GM13977 (cell line): ENCODE data around the gene ADAMTS6.
A peak's percentile ranks its signal among the peaks of the same experiment; 100 is the strongest.
"Not testable (repeated sequence)": the region's sequence is repeated elsewhere in the genome, so short reads cannot be mapped to it uniquely, and the experiment has no call there.

ENCODE experiments used
- DNase-seq: peaks from one replicate; pipeline ENCODE4 v3.0.0; 2012; ENCODE audit warnings: low spot score
- CTCF ChIP-seq: IDR thresholded peaks from 2 replicates; pipeline ENCODE4 v1.5.1; 2012; ENCODE audit warnings: mild to moderate bottlenecking, control low read depth; ENCODE audit not compliant: insufficient read depth; ENCODE audit errors: extremely low read depth, missing control alignments
- in situ Hi-C: fragments of 300-500 bp; cut with MboI; formaldehyde crosslinking; loops from one replicate; pipeline ENCODE4 v1.12.0; 2022; ENCODE audit warnings: low sequenced_read_pairs, low pct_unique_long_range_greater_than_20kb, mixed read lengths, inconsistent platforms; ENCODE audit not compliant: unreplicated experiment

The ADAMTS6 gene

GRCh38 chr5:65489119-65489518 is 7.4 kb upstream of the ADAMTS6 start:
- TF ChIP-seq CTCF = no peak
- no peak for DNase-seq
- in situ Hi-C loops = loop anchor here (10.0 to 25.0 kb wide), 4 partner anchors 402 to 852 kb away; no protein-coding TSS in a partner anchor

DNA sequence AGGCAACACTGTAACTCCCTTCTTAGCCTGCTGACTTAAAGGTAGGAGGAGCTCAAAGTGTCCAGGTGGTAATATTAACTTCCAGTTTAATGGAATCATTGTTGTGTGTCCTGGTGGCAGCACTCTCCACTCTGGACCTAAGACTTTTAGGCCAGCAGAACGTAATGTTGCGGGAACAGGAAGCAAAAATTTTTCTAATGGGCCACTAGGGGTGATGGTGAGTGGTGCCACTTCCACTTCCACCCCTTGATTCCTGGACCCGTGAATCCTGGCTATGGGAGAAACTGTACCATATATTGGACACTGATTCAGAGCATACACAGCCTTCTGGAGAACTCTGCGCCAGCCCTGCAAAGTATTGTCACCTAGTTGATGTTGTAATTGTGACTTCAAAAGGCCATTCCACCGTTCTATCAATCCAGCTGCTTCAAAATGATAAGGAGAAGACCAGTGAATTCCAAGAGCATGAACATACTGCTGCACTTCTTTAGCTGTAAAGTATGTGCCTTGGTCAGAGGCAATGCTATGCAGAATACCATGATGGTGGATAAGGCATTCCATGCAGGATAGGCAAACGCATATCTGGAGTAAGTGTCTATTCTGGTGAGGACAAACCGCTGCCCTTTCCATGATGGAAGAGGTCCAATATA is 6.4 kb upstream of the ADAMTS6 start:
- in situ Hi-C loops = loop anchor here (10.0 to 25.0 kb wide), 4 partner anchors 401 to 851 kb away; no protein-coding TSS in a partner anchor
- not testable (repeated sequence) for DNase-seq

DNA sequence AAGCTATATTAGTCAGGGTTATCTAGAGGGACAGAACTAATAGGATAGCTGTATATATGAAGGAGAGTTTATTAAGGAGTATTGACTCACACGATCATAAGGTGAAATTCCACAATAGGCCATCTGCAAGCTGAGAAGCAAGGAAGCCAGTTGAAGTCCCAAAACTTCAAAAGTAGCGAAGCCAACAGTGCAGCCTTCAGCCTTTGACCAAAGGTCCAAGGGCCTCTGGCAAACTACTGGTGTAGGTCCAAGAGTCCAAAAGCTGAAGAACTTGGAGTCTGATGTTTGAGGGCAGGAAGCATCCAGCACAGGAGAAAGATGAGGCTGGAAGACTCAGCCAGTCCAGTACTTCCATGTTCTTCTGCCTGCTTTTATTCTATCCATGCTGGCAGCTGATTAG is 5.1 kb upstream of the ADAMTS6 start:
- not testable (repeated sequence) for DNase-seq
- in situ Hi-C loops = loop anchor here (10.0 to 25.0 kb wide), 4 partner anchors 400 to 850 kb away; no protein-coding TSS in a partner anchor

DNA sequence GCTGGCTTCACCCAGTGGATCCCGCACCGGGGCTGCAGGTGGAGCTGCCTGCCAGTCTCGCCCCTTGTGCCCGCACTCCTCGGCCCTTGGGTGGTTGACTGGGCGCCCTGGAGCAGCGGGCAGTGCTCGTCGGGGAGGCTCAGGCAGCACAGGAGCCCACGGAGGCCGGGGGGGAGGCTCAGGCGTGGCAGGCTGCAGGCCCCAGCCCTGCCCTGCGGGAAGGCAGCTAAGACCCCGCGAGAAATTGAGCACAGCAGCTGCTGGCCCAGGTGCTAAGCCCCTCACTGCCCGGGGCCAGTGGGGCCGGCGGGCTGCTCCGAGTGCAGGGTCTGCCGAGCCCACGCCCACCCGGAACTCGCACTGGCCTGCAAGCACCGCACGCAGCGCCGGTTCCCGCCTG is 3.7 kb upstream of the ADAMTS6 start:
- in situ Hi-C loops = loop anchor here (10.0 to 25.0 kb wide), 4 partner anchors 398 to 848 kb away; no protein-coding TSS in a partner anchor
- DNase-seq = no peak
- TF ChIP-seq CTCF = no peak

DNA sequence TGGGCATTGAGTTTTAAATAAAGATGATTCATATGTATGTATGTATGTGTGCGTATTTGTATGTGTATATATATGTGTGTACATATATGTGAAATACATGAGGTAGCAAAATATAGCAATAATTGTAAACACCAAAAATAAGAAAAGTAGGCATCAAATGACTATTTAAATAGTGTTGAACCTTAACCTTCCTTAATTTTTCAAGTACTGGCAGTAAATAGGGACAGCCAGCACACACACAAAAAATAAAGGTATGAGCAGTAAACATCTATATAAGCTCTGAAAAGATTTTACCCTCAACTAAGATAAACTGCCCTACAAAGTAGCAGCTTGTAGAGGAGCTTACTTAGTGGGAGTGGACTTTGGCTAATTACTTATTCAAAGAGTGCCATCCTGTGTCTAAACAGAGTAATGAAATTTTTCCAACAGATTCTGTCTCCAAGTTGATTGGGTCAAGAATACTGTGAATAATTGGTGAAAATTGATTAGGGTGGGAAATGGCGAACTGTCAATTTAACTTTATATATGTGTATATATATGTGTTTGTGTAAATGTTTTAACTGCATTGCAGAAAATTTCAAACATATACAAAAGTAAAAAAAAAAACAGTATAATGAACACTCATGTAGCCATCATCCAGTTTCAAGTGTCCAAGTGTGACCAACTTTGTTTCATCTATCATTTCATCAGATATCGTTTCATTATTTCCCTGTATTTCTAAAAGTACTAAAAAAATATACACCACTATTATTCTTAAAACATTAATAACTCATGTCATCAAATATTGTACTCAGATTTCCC is 2.0 kb upstream of the ADAMTS6 start:
- DNase-seq = peak; percentile 45
- peak; percentile 48 for TF ChIP-seq CTCF
- in situ Hi-C loops = loop anchor here (10.0 to 25.0 kb wide), 4 partner anchors 396 to 846 kb away; no protein-coding TSS in a partner anchor

- in situ Hi-C loops = loop anchor here (10.0 to 25.0 kb wide), 4 partner anchors 396 to 846 kb away; no protein-coding TSS in a partner anchor
- DNase-seq = peak; percentile 33
- no peak for TF ChIP-seq CTCF
These were observed 1.2 kb upstream of the ADAMTS6 start for GRCh38 chr5:65482736-65483545.

- in situ Hi-C loops = loop anchor here (10.0 to 25.0 kb wide), 4 partner anchors 395 to 845 kb away; no protein-coding TSS in a partner anchor
- no peak for TF ChIP-seq CTCF
- DNase-seq = no peak
These were observed 596 bp upstream of the ADAMTS6 start for GRCh38 chr5:65482296-65482735.
